ENCODE results near the gene DNAI4.
"Not testable (repeated sequence)": the region's sequence is repeated elsewhere in the genome, so short reads cannot be mapped to it uniquely, and the experiment has no call there.

DNAI4 gene

GRCh38 chr1:66831529-66832239, 93.0 kb downstream of the DNAI4 start:
- DNase-seq: no peak

DNA sequence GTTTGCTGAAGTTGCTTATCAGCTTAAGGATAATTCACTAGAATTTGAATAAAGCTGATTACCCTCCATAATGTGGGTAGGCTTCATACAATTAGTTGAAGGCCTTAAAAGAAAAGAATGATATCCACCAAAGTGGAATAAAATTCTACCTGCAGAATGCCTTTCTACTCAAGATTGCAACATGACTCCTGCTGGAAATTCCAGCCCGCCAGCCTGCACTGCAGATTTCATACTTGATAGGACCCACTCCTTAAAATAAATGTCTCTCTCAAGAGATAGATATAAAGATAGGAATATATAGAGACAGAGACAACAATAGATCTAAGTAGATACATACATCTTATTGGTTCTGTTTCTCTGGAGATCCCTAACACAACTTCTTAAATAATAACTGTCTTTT, 99.9 kb downstream of the DNAI4 start:
- no peak for DNase-seq

DNA sequence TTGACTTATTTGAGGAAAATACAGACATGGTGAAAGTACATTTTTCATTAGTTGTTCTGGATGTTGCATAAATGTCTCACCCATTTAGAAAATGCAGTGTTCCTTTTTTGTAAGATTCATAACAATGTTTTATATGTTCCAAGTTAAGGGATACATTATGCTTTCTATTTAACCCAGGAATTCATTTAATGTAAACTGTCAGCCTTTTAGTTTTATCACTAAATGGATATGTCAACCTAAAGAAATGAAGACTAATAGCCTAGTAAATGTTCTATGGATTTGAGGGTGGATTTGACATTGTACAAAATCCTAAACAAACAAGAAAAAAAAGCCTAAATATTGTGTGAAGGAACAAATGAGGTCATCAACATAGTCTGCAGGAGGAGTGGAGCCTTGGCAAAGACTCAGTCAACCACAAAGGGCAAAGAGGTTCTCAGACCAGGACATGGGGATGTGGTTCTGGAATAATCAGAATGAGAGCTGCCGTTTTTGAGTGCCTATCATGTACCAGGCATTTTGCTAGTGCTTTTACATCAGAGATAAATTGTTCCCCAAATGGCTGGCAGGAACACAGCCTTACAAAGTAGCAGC, 114.8 kb downstream of the DNAI4 start:
- no peak for DNase-seq

DNA sequence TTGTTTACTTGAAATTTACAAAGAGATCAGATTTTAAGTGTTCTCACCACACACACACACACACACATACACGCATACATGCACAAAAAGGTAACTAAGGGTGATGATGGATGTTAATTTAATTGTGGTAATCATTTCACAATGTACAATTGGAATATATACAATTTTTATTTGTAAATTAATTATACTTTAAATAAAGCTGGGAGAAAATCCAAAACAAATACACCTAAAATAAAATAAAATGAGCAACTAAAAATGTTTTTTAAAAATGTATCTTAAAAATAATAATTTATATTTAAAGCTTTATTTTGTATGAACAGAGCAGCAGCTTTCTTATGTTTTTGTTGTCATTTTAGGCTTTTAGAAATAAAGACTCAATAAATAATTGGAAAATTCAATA, 115.4 kb downstream of the DNAI4 start:
- DNase-seq: no peak

DNA sequence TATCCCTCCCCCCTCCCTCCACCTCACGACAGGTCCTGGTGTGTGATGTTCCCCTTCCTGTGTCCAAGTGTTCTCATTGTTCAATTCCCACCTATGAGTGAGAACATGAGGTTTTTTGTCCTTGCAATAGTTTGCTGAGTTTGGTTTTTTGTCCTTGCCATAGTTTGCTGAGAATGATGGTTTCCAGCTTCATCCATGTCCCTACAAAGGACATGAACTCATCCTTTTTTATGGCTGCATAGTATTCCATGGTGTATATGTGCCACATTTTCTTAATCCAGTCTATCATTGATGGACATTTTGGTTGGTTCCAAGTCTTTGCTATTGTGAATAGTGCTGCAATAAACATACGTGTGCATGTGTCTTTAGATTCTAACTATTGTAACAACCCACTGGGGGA, 128.8 kb downstream of the DNAI4 start:
- not testable (repeated sequence) for DNase-seq

GRCh38 chr1:66791621-66792610, 132.7 kb downstream of the DNAI4 start:
- no peak for DNase-seq

GRCh38 chr1:66788231-66788939, 136.3 kb downstream of the DNAI4 start:
- DNase-seq: peak; percentile 69

DNA sequence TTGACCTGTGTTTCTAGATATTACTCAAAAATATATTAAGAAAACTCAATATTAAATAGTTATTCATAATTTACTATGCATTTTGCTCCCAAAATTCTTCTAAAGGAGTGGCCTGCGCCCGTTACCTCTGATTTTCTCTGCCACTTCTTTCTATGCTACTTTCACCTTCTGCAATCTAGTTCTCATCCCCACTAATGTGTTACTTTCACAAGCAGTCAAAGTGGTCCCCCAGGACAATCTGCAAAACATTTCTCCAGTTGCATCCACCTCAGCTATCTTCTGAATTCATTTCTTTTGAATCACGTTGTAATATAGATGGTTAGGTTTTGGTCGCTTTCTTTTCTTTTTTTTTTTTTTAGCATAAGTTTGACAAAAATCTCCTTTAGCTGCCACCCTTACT, 137.0 kb downstream of the DNAI4 start:
- DNase-seq: no peak

- not testable (repeated sequence) for DNase-seq
Measured at GRCh38 chr1:66785800-66786199, 138.9 kb downstream of the DNAI4 start.

GRCh38 chr1:66779475-66780078, 145.1 kb downstream of the DNAI4 start:
- no peak for DNase-seq

DNA sequence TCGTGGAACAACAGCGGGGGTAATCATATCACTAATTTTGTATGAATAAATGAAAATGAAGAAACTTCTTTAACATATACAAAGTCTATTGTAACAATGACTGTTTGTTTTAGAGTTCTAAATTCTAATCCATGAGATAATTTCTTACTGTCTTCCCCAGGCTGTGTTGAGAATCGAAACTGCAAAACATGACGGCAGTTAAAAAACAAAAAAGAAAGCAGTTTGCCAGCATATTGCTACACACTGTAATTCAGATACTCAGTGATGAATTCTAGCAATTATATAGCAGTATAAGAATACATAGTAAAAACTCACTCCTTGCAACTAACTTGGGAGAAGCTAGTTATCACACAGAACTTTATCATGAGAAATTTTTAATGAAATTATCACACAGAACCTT, 145.7 kb downstream of the DNAI4 start:
- DNase-seq: no peak

DNA sequence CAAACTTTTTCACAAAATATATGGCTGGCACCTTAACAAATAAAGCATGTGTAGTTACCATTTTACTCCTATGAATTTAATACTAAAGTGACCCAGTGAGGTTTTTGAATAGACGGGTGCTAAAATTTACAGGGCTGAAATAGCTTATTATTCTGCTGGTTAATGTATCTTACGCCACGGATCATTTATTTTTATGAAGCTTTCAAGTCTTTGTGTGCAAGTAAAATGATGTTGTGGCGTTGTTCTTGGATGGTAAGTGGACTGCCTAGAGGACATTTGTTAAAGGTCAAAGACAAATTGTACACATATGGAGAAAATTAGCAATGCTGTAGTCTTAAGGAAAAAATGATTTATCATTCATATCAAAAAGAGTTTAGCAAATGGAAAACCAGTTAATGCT, 146.4 kb downstream of the DNAI4 start:
- no peak for DNase-seq

DNA sequence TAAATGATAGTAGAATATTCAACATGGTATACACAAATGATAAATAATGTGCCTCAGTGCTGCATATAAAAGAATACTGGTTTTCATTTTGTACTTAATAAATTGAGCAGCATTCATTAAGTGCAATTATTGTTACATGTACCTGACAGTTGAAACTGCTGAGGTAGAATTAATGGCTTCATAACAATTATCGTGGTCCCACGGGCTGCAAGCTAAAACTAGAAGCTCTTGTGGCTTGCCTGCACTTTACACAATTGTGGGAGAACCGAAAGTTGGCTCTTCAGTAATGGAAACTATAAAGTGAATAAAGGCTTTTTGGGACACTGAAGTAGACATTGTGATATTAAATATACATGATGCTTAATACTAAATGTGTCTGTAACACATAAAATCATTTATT, 146.8 kb downstream of the DNAI4 start:
- no peak for DNase-seq

DNA sequence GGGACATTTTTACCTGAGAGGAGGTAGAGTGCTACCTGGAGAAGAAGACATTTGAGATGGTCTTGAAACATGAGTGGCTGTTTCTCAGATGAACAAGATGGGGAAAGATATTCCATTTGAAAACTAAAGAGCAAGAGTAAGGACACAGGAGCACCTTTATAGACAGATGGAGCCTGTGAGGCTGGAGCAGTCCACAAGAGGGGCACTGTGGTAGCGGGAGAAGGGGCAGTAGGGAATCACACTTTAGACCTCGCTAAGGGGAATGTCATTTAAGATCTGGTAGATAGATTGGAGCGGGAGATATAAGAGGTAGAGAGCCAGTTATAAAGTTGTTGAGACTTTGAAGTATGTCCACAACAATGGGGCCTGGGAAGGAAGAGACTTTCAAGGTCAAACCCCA, 149.0 kb downstream of the DNAI4 start:
- no peak for DNase-seq

GRCh38 chr1:66774438-66774837, 150.2 kb downstream of the DNAI4 start:
- DNase-seq: no peak

- DNase-seq: no peak
Measured at GRCh38 chr1:66773227-66773626, 151.4 kb downstream of the DNAI4 start.

DNA sequence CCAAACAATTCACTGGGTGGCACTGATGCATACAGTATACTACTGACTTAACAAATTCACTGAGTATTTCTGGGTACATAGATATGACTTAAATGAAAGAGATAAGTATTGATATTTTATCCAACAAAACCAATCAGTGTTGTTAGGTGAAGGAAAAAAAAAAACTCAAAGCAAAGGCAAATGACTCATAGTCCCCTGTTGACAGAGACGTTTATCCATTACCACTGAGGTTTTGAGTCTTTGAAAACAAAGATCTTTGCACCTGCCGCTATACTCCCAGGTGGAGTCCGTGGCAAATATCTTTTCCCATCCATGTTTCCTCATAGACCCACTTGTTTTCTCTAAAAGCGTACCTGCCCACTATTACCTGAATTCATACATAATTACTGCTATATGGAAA, 154.0 kb downstream of the DNAI4 start:
- no peak for DNase-seq

DNA sequence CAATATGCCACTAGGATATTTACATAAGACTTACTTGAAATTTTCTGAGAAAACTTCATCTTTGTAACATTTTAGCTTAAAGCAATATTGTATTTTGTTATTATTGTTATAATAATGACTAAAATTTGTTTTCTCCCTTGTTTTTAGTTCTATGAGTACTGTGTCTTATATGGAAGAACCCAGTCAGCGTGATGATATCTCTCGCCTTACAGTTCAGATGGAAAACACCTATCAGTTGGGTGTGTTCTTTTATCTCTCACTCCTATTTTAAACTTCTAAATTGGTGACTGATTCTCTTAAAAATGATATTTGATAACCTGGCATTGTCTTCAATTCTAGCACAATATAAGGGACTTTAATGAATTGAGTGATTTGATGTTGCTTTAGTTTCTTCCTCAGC, 154.4 kb downstream of the DNAI4 start:
- no peak for DNase-seq

- DNase-seq: no peak
Measured at GRCh38 chr1:66769512-66770229, 155.0 kb downstream of the DNAI4 start.

- no peak for DNase-seq
Measured at GRCh38 chr1:66768965-66769364, 155.7 kb downstream of the DNAI4 start.

DNA sequence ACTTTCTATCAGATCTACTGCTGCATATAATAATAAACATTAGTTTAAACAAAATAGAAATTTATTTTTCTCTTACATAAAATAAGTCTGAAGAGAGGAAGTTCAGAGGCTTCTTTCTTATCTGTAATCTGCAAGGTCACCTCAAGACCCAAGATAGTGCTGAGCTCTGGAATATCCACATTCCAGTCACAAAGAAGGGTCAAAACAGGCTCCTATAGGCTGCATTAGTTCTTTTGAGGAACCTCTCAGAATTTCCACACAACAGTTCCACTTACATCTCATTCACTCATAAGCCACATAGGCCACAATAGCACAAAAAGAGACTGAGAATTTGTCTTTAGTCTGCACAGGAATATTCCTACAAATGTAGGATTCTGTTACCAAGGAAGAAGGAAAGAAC, 157.0 kb downstream of the DNAI4 start:
- no peak for DNase-seq

DNA sequence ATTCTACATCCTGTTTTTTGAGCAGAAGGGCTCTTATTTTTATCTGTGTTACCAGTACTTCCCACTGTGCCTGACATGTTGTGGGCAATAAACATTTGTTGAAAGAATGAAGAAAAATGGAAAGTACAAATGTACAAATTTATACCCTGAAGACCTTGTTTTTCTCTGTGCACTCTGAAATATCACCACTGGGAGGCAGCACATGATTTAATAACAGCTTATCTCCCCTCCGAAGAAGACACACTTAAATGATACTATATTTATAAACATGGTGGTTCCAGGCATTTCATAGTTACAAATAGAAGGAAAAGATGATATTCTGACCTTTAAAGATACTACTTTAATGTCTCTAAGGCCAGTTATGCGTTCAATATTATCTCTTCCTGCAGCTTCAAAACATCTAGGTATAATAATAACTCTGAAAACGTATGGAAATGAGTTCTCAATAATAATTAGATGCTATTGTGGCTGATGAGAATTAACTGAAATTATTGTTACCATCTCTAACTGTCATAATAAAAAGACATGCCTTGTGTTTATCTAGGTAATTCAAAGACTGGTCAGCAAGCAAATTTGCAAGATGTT, 159.6 kb downstream of the DNAI4 start:
- DNase-seq: peak; percentile 42
